Measurements from ENCODE around the gene MYH6.

Gene MYH6

DNA sequence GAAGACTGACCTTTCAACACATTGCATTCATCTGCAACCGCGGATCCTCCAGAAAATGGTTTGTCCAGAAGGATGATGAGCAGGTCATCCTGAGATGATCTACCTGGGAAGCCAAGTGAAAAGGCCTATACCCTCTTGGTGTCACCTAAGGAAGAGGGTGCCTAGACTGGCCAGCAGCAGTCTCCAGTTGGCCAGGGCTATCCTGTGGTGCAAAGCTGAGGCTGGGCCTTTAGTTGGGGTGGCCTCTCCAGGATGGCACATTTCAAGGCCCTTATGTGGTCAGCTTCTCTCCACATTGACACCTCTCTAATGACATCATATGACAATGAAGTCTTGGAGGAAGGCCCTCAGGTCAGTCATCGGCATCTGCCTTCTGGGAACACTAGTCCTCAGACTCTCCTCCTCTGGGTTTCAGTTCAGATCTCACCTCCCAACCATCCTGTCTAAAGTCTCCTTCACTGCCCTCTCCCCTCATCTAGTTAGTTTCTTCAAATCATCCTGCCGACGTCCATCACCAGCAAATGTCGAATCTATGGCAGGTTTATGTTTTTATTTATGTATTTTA lies 52.1 kb downstream of the MYH6 start:
- no peak for DNase-seq (ENCODE audit: low spot score)

DNA sequence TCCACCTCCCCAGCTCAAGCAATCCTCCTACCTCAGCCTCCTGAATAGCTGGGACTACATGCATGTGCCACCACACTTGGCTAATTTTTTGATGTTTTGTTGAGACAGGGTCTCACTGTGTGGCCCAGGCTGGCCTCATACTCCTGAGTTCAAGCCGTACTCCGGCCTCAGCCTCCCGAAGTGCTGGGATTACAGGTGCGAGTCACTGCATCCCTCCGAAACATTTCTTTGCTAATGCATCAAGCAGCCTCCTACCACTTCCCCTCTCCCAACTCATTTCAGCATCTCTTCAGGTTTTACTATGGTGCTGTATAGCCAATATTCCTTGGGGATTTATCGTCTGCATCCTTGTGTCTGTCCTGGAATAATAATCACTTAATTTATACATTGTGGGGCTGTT lies 53.1 kb downstream of the MYH6 start:
- no peak for DNase-seq (ENCODE audit: low spot score)

DNA sequence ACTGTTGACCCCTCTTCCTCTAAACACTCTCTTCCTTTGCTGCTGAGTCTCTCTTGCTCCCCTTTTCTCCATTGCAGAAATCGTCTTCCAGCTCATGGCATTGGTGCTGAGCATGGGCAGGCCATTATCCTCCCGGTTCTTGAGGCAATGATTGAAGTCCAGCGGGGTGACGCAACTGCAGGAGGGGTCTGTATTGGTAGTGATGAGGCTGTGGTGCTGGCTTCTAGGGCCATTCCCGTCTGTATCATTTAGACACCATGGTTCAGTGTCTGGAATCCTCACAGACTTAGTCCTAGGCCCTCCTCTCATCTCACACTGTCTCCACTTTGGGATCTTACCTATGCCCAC lies 54.7 kb downstream of the MYH6 start:
- DNase-seq (ENCODE audit: low spot score), result no peak

- DNase-seq (ENCODE audit: low spot score), result no peak
Observed at GRCh38 chr14:23352506-23353432, 55.3 kb downstream of the MYH6 start, which contains the start of gene SLC22A17. Gene SLC22A17 (minus strand): TSS chr14:23352887.

DNA sequence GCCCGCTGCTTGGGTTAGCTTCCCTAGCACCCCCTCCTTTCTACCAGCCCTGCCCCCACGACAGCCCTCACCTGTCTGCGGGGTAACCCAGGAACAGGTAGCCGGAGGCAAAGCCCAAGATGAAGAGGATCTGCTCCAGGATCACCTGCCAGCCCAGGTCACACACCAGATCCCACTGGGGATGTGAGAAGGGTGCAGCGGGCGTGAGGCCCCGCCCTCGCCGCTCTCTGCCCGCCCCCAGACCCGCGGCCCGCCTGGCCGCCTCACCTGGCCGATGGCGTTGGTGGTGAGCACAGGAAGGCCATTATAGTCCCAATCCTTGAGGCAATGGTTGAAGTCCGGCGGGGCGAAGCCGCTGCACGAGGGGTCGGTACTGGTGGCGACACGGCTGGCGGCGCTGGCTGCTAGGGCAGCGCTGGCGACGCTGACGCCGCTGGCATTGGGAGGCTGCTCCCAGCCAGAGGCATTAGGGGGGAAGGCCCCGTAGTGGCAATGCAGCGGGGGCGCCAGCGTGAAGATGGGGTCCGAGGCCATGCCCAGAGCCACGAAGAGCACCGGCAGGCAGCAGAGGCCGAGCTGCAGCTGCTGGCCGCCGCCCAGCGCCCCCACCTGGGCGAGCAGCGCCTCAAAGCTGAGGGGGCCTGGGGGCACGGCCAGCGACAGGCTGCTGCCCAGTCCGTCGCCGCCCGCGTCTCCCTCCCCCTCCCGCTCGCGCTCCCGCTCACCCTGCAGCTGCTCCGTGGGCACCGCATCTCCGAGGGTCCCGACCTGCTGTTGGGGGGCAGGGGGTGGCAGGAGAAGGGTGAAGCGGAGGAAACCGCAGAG lies 56.2 kb downstream of the MYH6 start:
- no peak for DNase-seq (ENCODE audit: low spot score)

DNA sequence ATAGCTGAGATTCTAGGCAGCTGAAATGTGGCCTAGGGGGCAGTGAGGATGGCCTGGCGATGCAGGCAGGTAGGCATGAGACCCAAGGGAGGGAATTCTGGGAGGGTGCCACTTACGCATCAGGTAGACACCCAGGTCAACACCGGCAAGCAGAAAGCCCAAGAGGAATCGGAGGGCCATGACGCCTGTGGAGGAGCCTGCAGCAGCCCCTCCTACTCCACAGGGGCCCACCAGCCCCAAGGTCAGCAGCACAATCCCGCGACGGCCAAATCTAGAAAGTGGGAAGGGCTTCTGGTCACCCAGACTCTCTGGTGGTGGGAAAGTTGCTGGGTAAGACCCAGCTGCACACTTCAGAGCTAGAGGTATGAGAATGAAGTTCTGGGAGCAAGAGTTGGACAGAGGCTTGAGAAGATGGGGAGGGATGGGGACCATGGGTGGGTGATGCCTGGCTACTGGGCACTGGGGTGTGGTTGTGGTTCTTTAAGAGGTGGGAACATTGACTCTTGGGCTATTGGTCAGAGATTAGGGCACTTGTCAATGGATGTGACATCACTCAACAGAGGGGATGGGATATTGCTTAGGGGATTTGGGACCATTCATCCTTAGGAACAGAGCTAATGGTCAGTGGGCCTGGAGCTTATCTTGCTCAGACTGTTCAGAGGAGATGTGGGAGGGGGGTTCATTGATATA lies 58.8 kb downstream of the MYH6 start:
- DNase-seq (ENCODE audit: low spot score), result no peak

DNA sequence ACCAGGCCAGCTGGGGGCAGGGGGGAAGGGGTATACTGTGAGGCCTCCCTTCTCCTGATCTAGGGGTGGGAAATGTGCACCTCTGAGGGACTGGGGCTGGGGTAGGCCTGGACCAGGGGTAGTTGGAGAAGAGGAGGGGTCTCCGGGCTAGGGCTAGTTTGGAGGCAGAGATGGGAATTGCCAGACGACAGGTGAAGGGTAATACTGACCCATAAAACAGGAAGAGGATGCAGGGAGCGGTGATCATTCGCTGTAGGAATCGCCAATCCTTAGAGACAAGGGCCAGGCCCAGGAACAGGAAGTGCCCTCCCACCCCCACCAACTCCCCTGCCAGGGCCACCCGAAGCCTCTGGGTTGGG lies 59.8 kb downstream of the MYH6 start:
- no peak for DNase-seq (ENCODE audit: low spot score)

GRCh38 chr14:23347406-23348296 lies 60.4 kb downstream of the MYH6 start:
- no peak for DNase-seq (ENCODE audit: low spot score)

DNA sequence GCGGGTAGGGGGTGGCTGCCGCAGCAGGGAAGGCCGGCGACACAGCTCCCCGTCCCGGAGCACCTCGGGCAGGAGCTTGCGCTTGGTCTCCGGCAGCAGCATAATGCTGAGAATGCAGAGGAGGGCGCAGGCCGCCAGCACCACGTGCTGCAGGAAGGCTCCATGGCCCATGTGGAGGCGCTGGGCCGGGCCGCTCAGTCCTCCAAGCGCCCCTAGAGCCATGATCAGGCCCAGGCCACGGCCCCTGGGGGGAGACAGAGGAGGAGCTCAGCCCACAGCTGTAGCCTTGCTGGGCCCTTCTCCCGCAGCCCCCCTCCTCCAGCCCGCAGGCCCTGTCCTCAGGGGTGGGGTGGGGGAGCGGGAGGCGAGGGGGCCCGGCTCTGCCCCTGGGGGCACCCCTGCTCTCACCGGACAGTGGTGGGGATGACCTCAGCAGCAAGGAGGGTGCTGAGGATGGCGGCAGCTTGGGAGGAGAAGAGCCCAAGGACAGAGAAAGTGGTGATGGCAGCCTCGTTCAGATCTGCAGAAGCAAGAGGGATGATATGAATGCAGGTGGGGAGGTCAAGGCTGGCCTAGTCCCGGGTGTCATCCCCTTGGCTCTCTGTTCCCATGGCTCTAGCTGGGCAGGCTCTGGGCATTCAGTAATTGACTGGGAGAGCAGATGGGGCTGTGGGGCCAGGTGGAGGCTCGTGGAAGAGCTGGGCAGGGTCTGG lies 61.2 kb downstream of the MYH6 start:
- DNase-seq (ENCODE audit: low spot score), result no peak

- no peak for DNase-seq (ENCODE audit: low spot score)
Observed at GRCh38 chr14:23345987-23346692, 61.9 kb downstream of the MYH6 start.

- DNase-seq (ENCODE audit: low spot score), result no peak
Observed at GRCh38 chr14:23344481-23344880, 63.6 kb downstream of the MYH6 start.

DNA sequence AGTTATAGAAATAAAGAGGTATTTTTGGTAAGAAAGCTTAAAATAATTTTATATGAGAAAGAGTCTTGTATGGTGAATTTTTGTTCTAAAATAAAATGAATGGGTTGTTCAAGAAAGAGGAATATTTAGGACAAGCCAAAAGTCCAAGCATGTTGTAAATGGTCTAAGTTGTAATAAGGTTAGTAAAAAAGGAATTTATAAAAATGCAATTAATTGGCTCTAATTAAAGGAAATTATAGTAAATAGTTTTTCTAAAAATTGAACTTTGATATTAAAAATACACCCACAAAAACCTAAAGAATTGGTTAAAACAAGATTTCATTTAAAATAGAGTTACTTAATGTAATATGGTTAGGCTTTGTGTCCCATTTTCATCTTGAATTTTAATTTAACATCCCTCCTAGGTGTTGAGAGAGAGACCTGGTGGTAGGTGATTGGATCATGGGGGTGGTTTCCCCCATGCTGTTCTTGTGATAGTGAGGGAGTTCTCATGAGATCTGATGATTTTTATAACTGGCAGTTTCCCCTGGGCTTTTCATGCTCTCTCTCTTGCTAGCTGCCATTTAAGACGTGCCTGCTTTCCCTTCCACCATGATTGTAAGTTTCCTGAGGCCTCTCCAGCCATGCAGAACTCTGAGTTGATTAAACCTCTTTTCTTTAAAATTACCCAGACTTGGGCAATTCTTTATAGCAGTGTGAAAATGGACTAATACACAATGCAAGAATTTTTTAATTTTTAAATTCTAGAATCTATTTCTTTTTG lies 68.4 kb downstream of the MYH6 start:
- DNase-seq (ENCODE audit: low spot score), result no peak

GRCh38 chr14:23335623-23336022 lies 72.5 kb downstream of the MYH6 start:
- no peak for DNase-seq (ENCODE audit: low spot score)

All from HuH-7.5 (cell line).